Stimulated activated CD4-positive, alpha-beta T cell treated with anti-CD3 and anti-CD28 coated beads, Interleukin-2, amount 100 ng/mL, for 24 hours (primary cell): ENCODE data around the gene GADD45G.

Experiments
- DNase-seq, 2 donors: peaks; one replicate each; pipeline ENCODE4 v3.0.0-alpha.2; 2020

Gene GADD45G

GRCh38 chr9:89610391-89610925 lies 5.6 kb downstream of the GADD45G start:
- DNase-seq = no peak

GRCh38 chr9:89611425-89611824 lies 6.6 kb downstream of the GADD45G start:
- no peak for DNase-seq

- no peak for DNase-seq
These were observed 7.9 kb downstream of the GADD45G start for GRCh38 chr9:89612566-89613278.

- no peak for DNase-seq
These were observed 9.4 kb downstream of the GADD45G start for GRCh38 chr9:89613912-89614892.

- no peak for DNase-seq
These were observed 10.8 kb downstream of the GADD45G start for GRCh38 chr9:89615661-89616060.

- DNase-seq = no peak
These were observed 11.6 kb downstream of the GADD45G start for GRCh38 chr9:89616411-89616810.

- no peak for DNase-seq
These were observed 13.2 kb downstream of the GADD45G start for GRCh38 chr9:89617978-89618377.

- no peak for DNase-seq
These were observed 14.2 kb downstream of the GADD45G start for GRCh38 chr9:89619019-89619418.

- DNase-seq = no peak
These were observed 14.8 kb downstream of the GADD45G start for GRCh38 chr9:89619424-89620138.

- no peak for DNase-seq
These were observed 16.2 kb downstream of the GADD45G start for GRCh38 chr9:89621031-89621430.

- DNase-seq = no peak
These were observed 16.9 kb downstream of the GADD45G start for GRCh38 chr9:89621676-89622075.

- DNase-seq = no peak
These were observed 18.4 kb downstream of the GADD45G start for GRCh38 chr9:89622933-89623861.

GRCh38 chr9:89623925-89624420 lies 19.2 kb downstream of the GADD45G start:
- no peak for DNase-seq

- no peak for DNase-seq
These were observed 21.2 kb downstream of the GADD45G start for GRCh38 chr9:89625721-89626687.

GRCh38 chr9:89626741-89627265 lies 22.0 kb downstream of the GADD45G start:
- no peak for DNase-seq

- DNase-seq = no peak
These were observed 23.8 kb downstream of the GADD45G start for GRCh38 chr9:89628601-89629000.

- DNase-seq = no peak
These were observed 24.5 kb downstream of the GADD45G start for GRCh38 chr9:89629081-89629976.

- no peak for DNase-seq
These were observed 25.7 kb downstream of the GADD45G start for GRCh38 chr9:89630508-89630907.

GRCh38 chr9:89631384-89631783 lies 26.6 kb downstream of the GADD45G start:
- DNase-seq = no peak
